RWPE1 (cell line): ENCODE results near the gene C1QB.
A peak's percentile ranks its signal among the peaks of the same experiment; 100 is the strongest.

ENCODE experiments used
- CTCF ChIA-PET: fragments of 350-600 bp; sonication (Branson Sonifier 250); formaldehyde crosslinking; extraction: SDS; loops from one replicate; lab custom pipeline; 2021; lab: Yijun Ruan, JAX
- POLR2A ChIA-PET: fragments of 400-600 bp; formaldehyde crosslinking; extraction: SDS; loops from one replicate; lab custom pipeline; 2020; ENCODE audit warnings: antibody characterized with exemption; ENCODE audit not compliant: low non-redundant PET; lab: Yijun Ruan, JAX
- DNase-seq: peaks from one replicate; pipeline ENCODE4 v3.0.0; 2012; ENCODE audit warnings: low spot score
- H3K27ac ChIP-seq: fragments of 450-650 bp; 2 replicates; pipeline ENCODE4 v1.5.1; 2017
- CTCF ChIP-seq: fragments of 450-650 bp; conservative IDR thresholded peaks from 2 replicates; pipeline ENCODE4 v1.5.1; 2017; ENCODE audit warnings: low read depth, mild to moderate bottlenecking

The C1QB gene

GRCh38 chr1:22708777-22709176 lies 55.7 kb downstream of the C1QB start:
- POLR2A ChIA-PET, result no interaction called here
- no peak for DNase-seq
- CTCF ChIA-PET, result interaction anchor here (1.1 to 2.3 kb wide), 2 partner anchors 34 to 255 kb away, joined by 4 to 7 read pairs; no protein-coding TSS in a partner anchor
- no peak overlapping the region for H3K27ac ChIP-seq
- TF ChIP-seq CTCF, result no peak

GRCh38 chr1:22709227-22709626 lies 56.2 kb downstream of the C1QB start:
- POLR2A ChIA-PET, result no interaction called here
- no peak for TF ChIP-seq CTCF
- H3K27ac ChIP-seq, result no peak overlapping the region
- CTCF ChIA-PET, result interaction anchor here (0.6 to 2.3 kb wide), 5 partner anchors 20 to 753 kb away, joined by 3 to 7 read pairs (median 4); no protein-coding TSS in a partner anchor
- no peak for DNase-seq

GRCh38 chr1:22709891-22710700 lies 57.1 kb downstream of the C1QB start:
- peak overlapping the region; percentile 78 for H3K27ac ChIP-seq
- POLR2A ChIA-PET, result no interaction called here
- TF ChIP-seq CTCF, result no peak
- DNase-seq, result peak; percentile 51
- CTCF ChIA-PET, result interaction anchor here (0.6 to 0.7 kb wide), 3 partner anchors 19 to 753 kb away, joined by 3 to 5 read pairs (median 4); no protein-coding TSS in a partner anchor

- ChIA-PET CTCF (no interaction called here), POLR2A (no interaction called here)
- peak; percentile 68 for DNase-seq
- peak within 1 kb of the TSS; percentile 78 for H3K27ac ChIP-seq
- no peak for TF ChIP-seq CTCF
Observed at GRCh38 chr1:22710701-22711049, 57.6 kb downstream of the C1QB start, which contains the start of gene EPHB2. Gene EPHB2, plus strand, starts transcription at chr1:22710839. Its CDS starts 144 bp downstream, at chr1:22710983.

GRCh38 chr1:22711071-22711470 lies 58.0 kb downstream of the C1QB start:
- no peak for TF ChIP-seq CTCF
- DNase-seq, result peak; percentile 15
- ChIA-PET POLR2A (no interaction called here), CTCF (no interaction called here)
- H3K27ac ChIP-seq, result peak overlapping the region; percentile 78
